Measurements from ENCODE around the gene TROAP.
A peak's percentile ranks its signal among the peaks of the same experiment; 100 is the strongest.
"Not testable (repeated sequence)": the region's sequence is repeated elsewhere in the genome, so short reads cannot be mapped to it uniquely, and the experiment has no call there.

Gene TROAP

DNA sequence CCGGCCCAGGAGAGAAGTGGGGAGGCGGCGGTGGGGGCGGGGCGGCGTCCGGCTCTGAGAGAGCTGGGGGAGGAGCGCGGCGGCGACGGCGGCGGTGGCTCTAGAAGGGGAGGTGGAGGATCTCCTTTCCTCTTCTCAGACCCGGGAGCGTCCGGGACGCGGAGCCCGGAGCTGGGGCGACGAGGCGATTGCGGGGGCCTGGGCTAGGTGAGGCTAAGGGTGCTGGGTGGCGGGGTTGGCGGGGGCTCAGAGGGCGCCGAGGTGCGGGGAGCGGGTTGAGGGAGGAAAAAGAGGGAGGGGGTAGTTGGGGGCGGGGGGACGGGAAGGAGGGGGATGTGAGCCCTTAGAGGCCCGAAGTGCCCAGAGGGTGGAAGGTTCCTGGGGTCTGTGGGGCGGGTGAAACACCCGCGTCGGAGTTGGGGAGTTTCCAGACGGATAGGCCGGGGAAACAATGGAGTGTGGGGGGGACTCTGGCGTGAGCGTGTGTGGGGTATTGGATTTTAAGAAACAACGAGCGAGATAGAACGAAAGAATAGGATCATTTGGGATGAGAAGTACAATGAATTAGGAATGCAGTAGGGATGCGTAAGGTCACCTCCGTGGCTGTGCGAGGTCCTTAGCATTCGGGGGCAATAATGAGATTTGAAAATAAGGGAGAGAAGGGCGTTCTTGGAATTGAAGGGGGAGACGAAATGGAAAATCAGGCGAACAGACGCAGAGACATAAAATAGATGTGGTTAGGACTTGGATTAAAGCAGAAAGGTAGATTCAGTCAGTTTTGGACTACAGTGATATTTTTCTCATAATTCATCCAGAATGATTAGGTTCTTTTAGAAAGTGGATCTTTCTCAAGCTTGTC, 44.6 kb downstream of the TROAP start, which contains the start of gene SPATS2:
Gene SPATS2 (plus strand): TSS at position 82 of the 859 bp plus-strand sequence. CDS start 93,551 bp downstream, outside the sequence.
- Histone ChIP-seq H3K4me3 (ENCODE audit: low read length) (peak within 1 kb of the TSS; percentile 80), H3K9ac (ENCODE audit: low read length) (peak within 1 kb of the TSS; percentile 89), H3K4me1 (ENCODE audit: control insufficient read depth, insufficient read depth, low read length) (peaks cover 5% of the 10 kb centered on the region), H3K36me3 (ENCODE audit: control insufficient read depth, insufficient read depth, low read length) (no peaks in the 10 kb centered on the region), H3K9me3 (ENCODE audit: control insufficient read depth, low read length) (no peaks in the 10 kb centered on the region), H3K27me3 (ENCODE audit: control insufficient read depth, insufficient read depth, low read length) (no peaks in the 10 kb centered on the region)

DNA sequence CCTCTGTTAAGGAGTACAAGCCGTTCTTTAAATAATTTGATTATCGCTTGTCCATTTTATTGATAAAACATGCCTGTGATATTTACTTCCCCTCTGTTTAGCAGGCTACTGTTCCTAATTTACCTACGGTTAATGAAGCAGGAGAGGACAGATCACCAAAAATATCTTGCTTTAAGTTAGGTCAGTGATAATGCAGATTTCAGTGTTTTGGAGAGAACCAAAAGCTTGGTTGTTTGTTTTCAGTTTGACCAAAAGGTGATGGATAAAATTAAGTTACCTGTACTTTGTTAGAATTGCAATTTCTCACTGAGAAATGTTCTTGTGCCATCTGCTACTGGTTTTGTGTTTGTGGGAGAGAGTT, 45.2 kb downstream of the TROAP start:
- no peak overlapping the region for H3K9ac ChIP-seq (ENCODE audit: low read length)

DNA sequence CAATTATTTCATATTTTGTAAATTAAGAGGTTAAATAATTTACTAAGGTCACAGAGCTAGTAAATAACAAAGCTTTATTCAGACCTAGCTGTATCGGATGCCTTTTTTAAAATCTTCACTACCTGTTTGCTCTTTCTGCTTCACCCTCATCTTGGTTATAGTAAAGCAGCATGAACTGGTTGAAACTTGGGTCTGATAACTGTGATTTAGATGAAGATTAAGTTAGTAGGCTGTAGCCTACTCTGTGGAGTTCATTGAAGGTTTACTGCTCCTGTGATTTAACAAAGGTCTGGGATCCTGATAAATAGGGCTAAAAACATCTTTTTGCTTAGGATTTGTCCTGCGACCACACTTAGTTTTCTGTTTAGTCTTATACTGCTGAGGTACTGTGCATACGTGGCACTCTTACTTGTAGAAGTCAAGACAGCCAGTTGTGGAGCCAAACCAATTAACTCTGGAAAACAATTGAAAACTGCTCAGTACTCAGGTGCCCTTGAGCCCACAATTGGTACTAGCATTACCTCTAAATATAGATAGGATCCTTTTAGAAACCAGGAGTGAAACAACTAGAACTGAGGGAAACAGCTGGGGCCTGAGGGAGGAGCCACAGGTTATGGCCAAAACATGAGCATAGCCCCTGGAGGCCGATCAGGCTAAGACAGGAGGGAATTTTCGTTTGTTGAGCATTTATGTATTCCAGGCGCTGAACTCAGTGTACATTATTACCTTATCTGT, 46.5 kb downstream of the TROAP start:
- H3K9ac ChIP-seq (ENCODE audit: low read length): no peak overlapping the region
- no peaks in the 10 kb centered on the region for H3K9me3 ChIP-seq (ENCODE audit: control insufficient read depth, low read length)
- no peaks in the 10 kb centered on the region for H3K36me3 ChIP-seq (ENCODE audit: control insufficient read depth, insufficient read depth, low read length)
- H3K4me1 ChIP-seq (ENCODE audit: control insufficient read depth, insufficient read depth, low read length): peaks cover 5% of the 10 kb centered on the region
- H3K27me3 ChIP-seq (ENCODE audit: control insufficient read depth, insufficient read depth, low read length): no peaks in the 10 kb centered on the region
- H3K4me3 ChIP-seq (ENCODE audit: low read length): no peak overlapping the region

More for the DNA sequence above, 45.2 kb downstream of the TROAP start:
- Histone ChIP-seq H3K9me3 (ENCODE audit: control insufficient read depth, low read length) (no peaks in the 10 kb centered on the region), H3K27me3 (ENCODE audit: control insufficient read depth, insufficient read depth, low read length) (no peaks in the 10 kb centered on the region), H3K36me3 (ENCODE audit: control insufficient read depth, insufficient read depth, low read length) (no peaks in the 10 kb centered on the region), H3K4me1 (ENCODE audit: control insufficient read depth, insufficient read depth, low read length) (peaks cover 5% of the 10 kb centered on the region), H3K4me3 (ENCODE audit: low read length) (no peak overlapping the region)

DNA sequence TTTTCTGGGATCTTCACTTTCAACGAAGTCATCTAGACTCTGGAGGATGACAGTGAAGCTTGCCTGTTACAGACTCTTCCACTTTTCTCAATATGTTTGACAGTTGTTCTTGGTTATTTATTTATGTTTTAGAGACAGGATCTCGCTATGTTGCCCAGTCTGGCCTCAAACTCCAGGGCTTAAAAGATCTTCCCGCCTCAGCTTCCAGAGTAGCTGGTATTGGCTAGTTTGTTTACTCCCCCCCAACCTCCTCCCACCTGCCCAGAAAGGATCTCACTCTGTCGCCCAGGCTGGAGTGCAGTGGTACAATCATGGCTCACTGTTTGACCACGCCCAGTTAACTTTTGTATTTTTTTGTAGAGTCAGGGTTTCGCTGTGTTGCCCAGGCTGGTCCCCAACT, 47.5 kb downstream of the TROAP start:
- Histone ChIP-seq H3K9me3 (ENCODE audit: control insufficient read depth, low read length) (no peaks in the 10 kb centered on the region), H3K4me1 (ENCODE audit: control insufficient read depth, insufficient read depth, low read length) (peaks cover 5% of the 10 kb centered on the region), H3K4me3 (ENCODE audit: low read length) (no peak overlapping the region), H3K27me3 (ENCODE audit: control insufficient read depth, insufficient read depth, low read length) (no peaks in the 10 kb centered on the region), H3K36me3 (ENCODE audit: control insufficient read depth, insufficient read depth, low read length) (no peaks in the 10 kb centered on the region), H3K9ac (ENCODE audit: low read length) (no peak overlapping the region)

DNA sequence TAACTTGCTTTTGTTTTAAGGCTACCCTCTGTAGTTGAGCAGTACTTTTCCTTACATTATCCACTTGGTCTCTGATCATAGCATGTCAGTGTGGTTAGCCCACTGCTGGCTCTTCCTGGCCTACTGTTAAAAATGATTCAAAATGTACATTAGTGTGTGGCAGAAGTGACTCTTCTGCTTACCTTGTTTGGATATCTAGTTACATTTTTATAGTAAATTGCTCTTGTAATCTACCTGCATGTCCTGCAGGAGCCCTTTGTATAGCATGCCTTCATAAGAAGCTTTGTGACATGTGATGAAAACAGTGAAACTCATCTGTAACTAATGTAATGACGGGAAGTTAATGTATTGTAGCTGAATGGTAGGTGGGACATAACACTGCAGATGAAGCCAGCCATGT, 52.4 kb downstream of the TROAP start:
- H3K4me3 ChIP-seq (ENCODE audit: low read length): no peak overlapping the region
- H3K27me3 ChIP-seq (ENCODE audit: control insufficient read depth, insufficient read depth, low read length): no peaks in the 10 kb centered on the region
- no peaks in the 10 kb centered on the region for H3K9me3 ChIP-seq (ENCODE audit: control insufficient read depth, low read length)
- H3K4me1 ChIP-seq (ENCODE audit: control insufficient read depth, insufficient read depth, low read length): no peaks in the 10 kb centered on the region
- no peak overlapping the region for H3K9ac ChIP-seq (ENCODE audit: low read length)
- H3K36me3 ChIP-seq (ENCODE audit: control insufficient read depth, insufficient read depth, low read length): no peaks in the 10 kb centered on the region

DNA sequence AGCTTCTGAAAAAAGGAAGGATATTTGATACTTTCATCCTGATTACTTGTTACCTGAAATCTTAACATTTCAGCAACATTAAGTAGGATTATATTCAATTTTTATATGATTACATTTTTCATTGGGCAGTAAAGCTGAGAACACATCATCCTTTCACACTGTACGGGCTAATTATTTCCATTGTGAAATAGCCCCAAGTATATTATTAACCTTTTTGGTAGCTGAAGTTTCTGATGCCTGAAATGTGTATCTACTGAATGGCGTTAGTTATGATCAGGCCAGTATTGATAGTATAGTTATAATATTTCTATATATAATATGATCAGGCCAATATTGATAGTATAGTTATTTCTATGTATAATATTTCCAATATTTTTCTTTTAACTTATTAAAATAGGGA, 54.3 kb downstream of the TROAP start:
- Histone ChIP-seq H3K36me3 (ENCODE audit: control insufficient read depth, insufficient read depth, low read length) (no peaks in the 10 kb centered on the region), H3K9ac (ENCODE audit: low read length) (no peak overlapping the region), H3K27me3 (ENCODE audit: control insufficient read depth, insufficient read depth, low read length) (no peaks in the 10 kb centered on the region), H3K4me3 (ENCODE audit: low read length) (no peak overlapping the region), H3K4me1 (ENCODE audit: control insufficient read depth, insufficient read depth, low read length) (no peaks in the 10 kb centered on the region), H3K9me3 (ENCODE audit: control insufficient read depth, low read length) (no peaks in the 10 kb centered on the region)

DNA sequence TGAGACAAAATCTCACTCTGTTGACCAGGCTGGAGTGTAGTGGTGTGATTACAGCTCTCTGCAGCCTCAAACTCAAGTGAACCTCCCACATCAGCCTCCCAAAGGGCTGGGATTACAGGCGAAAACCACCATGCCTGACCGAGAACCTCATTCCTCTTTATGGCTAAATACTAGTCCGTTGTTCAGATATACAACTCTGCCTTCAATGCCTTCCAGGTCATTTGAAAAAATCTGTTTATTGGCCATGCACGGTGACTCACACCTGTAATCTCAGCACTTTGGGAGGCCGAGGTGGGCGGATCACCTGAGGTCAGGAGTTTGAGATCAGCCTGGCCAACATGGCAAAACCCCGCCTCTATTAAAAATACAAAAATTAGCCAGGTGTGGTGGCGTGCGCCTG, 57.1 kb downstream of the TROAP start:
- not testable (repeated sequence) for H3K9me3 ChIP-seq (ENCODE audit: control insufficient read depth, low read length); H3K4me3 ChIP-seq (ENCODE audit: low read length); H3K36me3 ChIP-seq (ENCODE audit: control insufficient read depth, insufficient read depth, low read length); H3K27me3 ChIP-seq (ENCODE audit: control insufficient read depth, insufficient read depth, low read length); H3K9ac ChIP-seq (ENCODE audit: low read length); H3K4me1 ChIP-seq (ENCODE audit: control insufficient read depth, insufficient read depth, low read length)

Data from mucosa of stomach (tissue), 1 donor.